HG03066 (cell line): ENCODE measurements around the gene PHRF1.
"Not testable (repeated sequence)": the region's sequence is repeated elsewhere in the genome, so short reads cannot be mapped to it uniquely, and the experiment has no call there.

Experiments
- ATAC-seq: cut with Tn5 transposase; IDR thresholded peaks from one replicate; pipeline ENCODE4 v1.9.1; 2021; ENCODE audit warnings: low read depth; ENCODE audit not compliant: unreplicated experiment

Gene PHRF1

GRCh38 chr11:650482-650881 lies 74.2 kb downstream of the PHRF1 start:
- no peak for ATAC-seq

- not testable (repeated sequence) for ATAC-seq
Observed at GRCh38 chr11:653136-653535, 76.9 kb downstream of the PHRF1 start.

GRCh38 chr11:653837-654236 lies 77.6 kb downstream of the PHRF1 start:
- no peak for ATAC-seq

GRCh38 chr11:654444-654843 lies 78.2 kb downstream of the PHRF1 start:
- ATAC-seq = not testable (repeated sequence)

GRCh38 chr11:655036-655726 lies 78.9 kb downstream of the PHRF1 start:
- no peak for ATAC-seq

GRCh38 chr11:656426-656825 lies 80.2 kb downstream of the PHRF1 start:
- no peak for ATAC-seq

GRCh38 chr11:656866-657265 lies 80.6 kb downstream of the PHRF1 start:
- no peak for ATAC-seq

GRCh38 chr11:657691-658126 lies 81.4 kb downstream of the PHRF1 start:
- ATAC-seq = no peak

- no peak for ATAC-seq
Observed at GRCh38 chr11:659532-660085, 83.3 kb downstream of the PHRF1 start.

- ATAC-seq = no peak
Observed at GRCh38 chr11:660281-660680, 84.0 kb downstream of the PHRF1 start.

GRCh38 chr11:660681-661444 lies 84.6 kb downstream of the PHRF1 start:
- ATAC-seq = no peak
